Measurements from ENCODE around the gene OLFM1. TPM values are rescaled to one million over a fixed set of nuclear protein-coding genes. Genes with fewer than 3 reads are reported as not detected.

Gene OLFM1
- total RNA-seq, 1 experiment from 2014 or later = 3.5 TPM

DNA sequence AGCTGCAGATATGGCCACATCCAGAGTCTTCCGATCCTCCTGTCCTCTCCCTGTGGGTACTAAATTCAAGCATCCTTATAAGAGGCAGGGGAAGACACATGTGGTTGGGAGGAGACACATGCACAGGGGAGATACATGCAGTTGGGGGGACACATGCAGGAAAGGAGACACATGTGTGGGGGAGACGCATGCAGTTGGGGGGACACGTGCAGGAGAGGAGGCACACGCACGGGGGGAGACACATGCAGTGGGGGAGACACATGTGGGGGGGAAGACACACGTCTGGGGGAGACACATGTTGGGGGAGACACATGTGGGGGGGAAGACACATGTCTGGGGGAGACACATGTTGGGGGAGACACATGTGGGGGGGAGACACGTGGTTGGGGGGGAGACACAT is 21.2 kb upstream of the OLFM1 start:
- POLR2A ChIA-PET = no interaction called here
- ATAC-seq (no peak), DNase-seq (ENCODE audit: low read depth, low spot score) (no peak)
- H3K4me2 ChIP-seq (ENCODE audit: low read length) = no peak overlapping the region
- RAD21 ChIA-PET (ENCODE audit: low non-redundant PET in 1 of 2, low total read pairs in 2 of 2, uncharacterized antibody in 2 of 2, unreplicated experiment in 2 of 2) = no interaction called here
- H3K9me3 ChIP-seq (ENCODE audit: control insufficient read depth in 1 of 2, insufficient read depth in 1 of 2, low read depth in 1 of 2, low read length in 2 of 2) = no peaks in the 10 kb centered on the region
- H3K9me2 ChIP-seq (ENCODE audit: insufficient read depth) = no peaks in the 10 kb centered on the region
- no peaks in the 10 kb centered on the region for H3K79me2 ChIP-seq (ENCODE audit: insufficient read depth, low read length)
- BruUV-seq (replicated peaks) = no TSS peak
- no peaks in the 10 kb centered on the region for H4K20me1 ChIP-seq (ENCODE audit: insufficient read depth)
- no peaks in the 10 kb centered on the region for H3K36me3 ChIP-seq (ENCODE audit: control insufficient read depth in 1 of 2, insufficient read depth in 2 of 2, low read length in 2 of 2)
- intact Hi-C loops (cut with micrococcal nuclease) = no loop called here
- no peak overlapping the region for H2AFZ ChIP-seq (ENCODE audit: low read depth, low read length, poor library complexity, severe bottlenecking)
- H3K27me3 ChIP-seq (ENCODE audit: insufficient read depth, low read length) = peaks cover 19% of the 10 kb centered on the region; the same call in 1 of the 2 replicates
- H3K27ac ChIP-seq (ENCODE audit: low read depth, low read length) = no peak overlapping the region
- no peaks in the 10 kb centered on the region for H3K4me1 ChIP-seq (ENCODE audit: control insufficient read depth in 1 of 2, insufficient read depth in 2 of 2, low read length in 2 of 2)
- CTCF ChIA-PET = no interaction called here
- H3K9ac ChIP-seq (ENCODE audit: low read length) = no peak overlapping the region
- no peak for TF ChIP-seq JUND (IDR thresholded peaks at IDR 0.05)
- TF ChIP-seq YY1 (IDR thresholded peaks at IDR 0.05; ENCODE audit: extremely low read depth, insufficient replicate concordance, low read depth, low read length) = no peak
- H3K4me3 ChIP-seq (replicated peaks in 1 of 2; ENCODE audit: low read depth in 1 of 2, low read length in 2 of 2) = no peak overlapping the region

DNA sequence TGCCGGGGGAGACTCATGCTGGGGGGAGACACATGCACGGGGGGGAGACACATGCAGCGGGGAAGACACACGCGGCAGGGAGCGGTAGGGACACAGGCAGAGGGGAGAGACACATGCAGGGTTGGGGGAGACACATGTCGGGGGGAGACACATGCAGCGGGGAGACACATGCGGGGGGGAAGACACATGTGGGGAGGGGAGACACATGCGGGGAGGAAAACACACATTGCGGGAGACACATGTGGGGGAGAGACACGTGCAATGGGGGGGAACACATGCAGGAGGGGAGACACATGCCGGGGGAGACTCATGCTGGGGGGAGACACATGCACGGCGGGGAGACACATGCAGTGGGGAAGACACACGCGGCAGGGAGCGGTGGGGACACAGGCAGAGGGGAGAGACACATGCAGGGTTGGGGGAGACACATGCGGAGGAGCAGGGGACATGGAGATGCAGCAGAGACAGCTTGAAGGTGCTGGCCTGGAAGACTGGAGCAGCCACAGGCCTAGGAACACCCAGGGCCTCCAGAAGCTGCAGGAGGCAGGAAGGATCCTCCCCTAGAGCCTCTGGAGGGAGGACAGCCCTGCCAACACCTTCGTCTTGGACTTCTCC is 20.3 kb upstream of the OLFM1 start:
- ChIA-PET POLR2A (no interaction called here), RAD21 (ENCODE audit: low non-redundant PET in 1 of 2, low total read pairs in 2 of 2, uncharacterized antibody in 2 of 2, unreplicated experiment in 2 of 2) (no interaction called here), CTCF (no interaction called here)
- H3K36me3 ChIP-seq (ENCODE audit: control insufficient read depth in 1 of 2, insufficient read depth in 2 of 2, low read length in 2 of 2) = no peaks in the 10 kb centered on the region
- ATAC-seq (no peak), DNase-seq (ENCODE audit: low read depth, low spot score) (no peak)
- no peak overlapping the region for H3K4me2 ChIP-seq (ENCODE audit: low read length)
- peaks cover 16% of the 10 kb centered on the region; the same call in 1 of the 2 replicates for H3K27me3 ChIP-seq (ENCODE audit: insufficient read depth, low read length)
- TF ChIP-seq SP1 (IDR thresholded peaks at IDR 0.05; ENCODE audit: low read depth) (no peak), ELF1 (IDR thresholded peaks at IDR 0.05; ENCODE audit: borderline replicate concordance, low read depth) (no peak), ZFX (IDR thresholded peaks at IDR 0.05) (no peak), POLR2AphosphoS5 (IDR thresholded peaks at IDR 0.05; ENCODE audit: low read depth, low read length) (no peak), CEBPB (IDR thresholded peaks at IDR 0.05; ENCODE audit: low read depth) (no peak), EGR1 (IDR thresholded peaks at IDR 0.05; ENCODE audit: low read depth) (no peak), RAD21 (IDR thresholded peaks at IDR 0.05; ENCODE audit: low read depth) (no peak)
- TF ChIP-seq, protein P1, sequence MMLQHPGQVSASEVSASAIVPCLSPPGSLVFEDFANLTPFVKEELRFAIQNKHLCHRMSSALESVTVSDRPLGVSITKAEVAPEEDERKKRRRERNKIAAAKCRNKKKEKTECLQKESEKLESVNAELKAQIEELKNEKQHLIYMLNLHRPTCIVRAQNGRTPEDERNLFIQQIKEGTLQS (IDR thresholded peaks at IDR 0.05) = no peak
- TF ChIP-seq, protein P2, sequence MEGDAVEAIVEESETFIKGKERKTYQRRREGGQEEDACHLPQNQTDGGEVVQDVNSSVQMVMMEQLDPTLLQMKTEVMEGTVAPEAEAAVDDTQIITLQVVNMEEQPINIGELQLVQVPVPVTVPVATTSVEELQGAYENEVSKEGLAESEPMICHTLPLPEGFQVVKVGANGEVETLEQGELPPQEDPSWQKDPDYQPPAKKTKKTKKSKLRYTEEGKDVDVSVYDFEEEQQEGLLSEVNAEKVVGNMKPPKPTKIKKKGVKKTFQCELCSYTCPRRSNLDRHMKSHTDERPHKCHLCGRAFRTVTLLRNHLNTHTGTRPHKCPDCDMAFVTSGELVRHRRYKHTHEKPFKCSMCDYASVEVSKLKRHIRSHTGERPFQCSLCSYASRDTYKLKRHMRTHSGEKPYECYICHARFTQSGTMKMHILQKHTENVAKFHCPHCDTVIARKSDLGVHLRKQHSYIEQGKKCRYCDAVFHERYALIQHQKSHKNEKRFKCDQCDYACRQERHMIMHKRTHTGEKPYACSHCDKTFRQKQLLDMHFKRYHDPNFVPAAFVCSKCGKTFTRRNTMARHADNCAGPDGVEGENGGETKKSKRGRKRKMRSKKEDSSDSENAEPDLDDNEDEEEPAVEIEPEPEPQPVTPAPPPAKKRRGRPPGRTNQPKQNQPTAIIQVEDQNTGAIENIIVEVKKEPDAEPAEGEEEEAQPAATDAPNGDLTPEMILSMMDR (IDR thresholded peaks at IDR 0.05 in 2 of 3, conservative IDR thresholded peaks at IDR 0.05 in 1 of 3; ENCODE audit: borderline replicate concordance in 1 of 3, insufficient read depth in 1 of 3, low read depth in 2 of 3, low read length in 2 of 3) = no peak
- H4K20me1 ChIP-seq (ENCODE audit: insufficient read depth) = no peaks in the 10 kb centered on the region
- H3K79me2 ChIP-seq (ENCODE audit: insufficient read depth, low read length) = no peaks in the 10 kb centered on the region
- H3K4me1 ChIP-seq (ENCODE audit: control insufficient read depth in 1 of 2, insufficient read depth in 2 of 2, low read length in 2 of 2) = no peaks in the 10 kb centered on the region
- no peak overlapping the region for H3K4me3 ChIP-seq (replicated peaks in 1 of 2; ENCODE audit: low read depth in 1 of 2, low read length in 2 of 2)
- no peak overlapping the region for H3K9ac ChIP-seq (ENCODE audit: low read length)
- no peak overlapping the region for H3K27ac ChIP-seq (ENCODE audit: low read depth, low read length)
- no peaks in the 10 kb centered on the region for H3K9me3 ChIP-seq (ENCODE audit: control insufficient read depth in 1 of 2, insufficient read depth in 1 of 2, low read depth in 1 of 2, low read length in 2 of 2)
- no peak overlapping the region for H2AFZ ChIP-seq (ENCODE audit: low read depth, low read length, poor library complexity, severe bottlenecking)
- no TSS peak for BruUV-seq (replicated peaks)
- no peaks in the 10 kb centered on the region for H3K9me2 ChIP-seq (ENCODE audit: insufficient read depth)
- intact Hi-C loops (cut with micrococcal nuclease) = no loop called here
